HepG2 (cell line): Measurements from ENCODE around the gene XRCC1. TPM values are rescaled to one million over a fixed set of nuclear protein-coding genes. Genes with fewer than 3 reads are reported as not detected.

Experiments
- ATAC-seq: fragments of 200-7000 bp; cut with Tn5 transposase; 3 replicates; pipeline ENCODE4 v1.9.1; 2020; ENCODE audit warnings: mild to moderate bottlenecking, moderate library complexity
- BruUV-seq: library from RNA; stranded (reverse); fragments of 400-500 nt; replicated peaks from 2 replicates; lab custom pipeline; 2021; lab: Mats Ljungman, UMichigan
- CTCF ChIA-PET: fragments of 300-600 bp; formaldehyde crosslinking; extraction: SDS; loops from one replicate; lab custom pipeline; 2021; ENCODE audit warnings: low total read pairs, inconsistent platforms, low intra/inter-chr PET ratio; lab: Yijun Ruan, JAX
- POLR2A ChIA-PET: fragments of 350-600 bp; sonication (Branson Sonifier 250); formaldehyde crosslinking; loops from one replicate; lab custom pipeline; 2020; ENCODE audit warnings: antibody characterized with exemption, inconsistent platforms; lab: Yijun Ruan, JAX
- DNase-seq: peaks from one replicate; pipeline ENCODE4 v3.0.0-alpha.2; 2015; ENCODE audit warnings: low spot score
- FAIRE-seq: peaks from 3 replicates; lab custom pipeline; 2011; peaks lifted over from hg19 to GRCh38; lab: Jason Lieb, UNC
- H2AFZ ChIP-seq: one replicate; pipeline ENCODE4 v1.6.1; 2011; ENCODE audit warnings: low read length, inconsistent platforms
- H3K27ac ChIP-seq: fragments of 300-600 bp; 3 replicates; pipeline ENCODE4 v1.8.0; 2011; ENCODE audit warnings: mixed run types, mild to moderate bottlenecking, mixed read lengths, low read length, inconsistent platforms; ENCODE audit not compliant: insufficient read depth; ENCODE audit errors: extremely low read length
- H3K27me3 ChIP-seq, 2 experiments: fragments of 200-600 bp in 1 of 2; 2 replicates in 1 of 2; 3 replicates in 1 of 2; pipeline versions ENCODE4 v1.6.0 to v1.8.0; 2011; ENCODE audit warnings: low read length in 2 of 2, mild to moderate bottlenecking in 2 of 2, moderate library complexity in 2 of 2, inconsistent platforms in 1 of 2; ENCODE audit not compliant: insufficient read depth in 2 of 2, control insufficient read depth in 1 of 2
- H3K36me3 ChIP-seq, 2 experiments: fragments of 200-600 bp in 1 of 2; replicated peaks in 1 of 2; 2 replicates in 1 of 2; 3 replicates in 1 of 2; pipeline versions ENCODE4 v1.5.1 to v1.8.0; 2011; ENCODE audit warnings: low read length in 2 of 2, inconsistent platforms in 1 of 2; ENCODE audit not compliant: insufficient read depth in 2 of 2, control insufficient read depth in 1 of 2
- H3K4me1 ChIP-seq: 2 replicates; pipeline ENCODE4 v1.5.1; 2012; ENCODE audit warnings: low read length, inconsistent platforms; ENCODE audit not compliant: insufficient read depth
- H3K4me2 ChIP-seq: 2 replicates; pipeline ENCODE4 v1.6.0; 2011; ENCODE audit warnings: low read depth, low read length, inconsistent platforms
- H3K4me3 ChIP-seq, 3 experiments: fragments of 200-600 bp in 1 of 3; sonication (generic), shearing (Covaris generic) in 1 of 3; replicated peaks in 1 of 3; 2 replicates each; pipeline ENCODE4 v1.5.1; 2011 to 2016; ENCODE audit warnings: low read length in 3 of 3, inconsistent platforms in 2 of 3, low read depth in 2 of 3, mild to moderate bottlenecking in 2 of 3, control low read depth in 1 of 3, mixed read lengths in 1 of 3; ENCODE audit not compliant: insufficient read depth in 1 of 3
- H3K79me2 ChIP-seq: one replicate; pipeline ENCODE4 v1.6.1; 2011; ENCODE audit warnings: low read length, inconsistent platforms; ENCODE audit not compliant: insufficient read depth
- H3K9ac ChIP-seq: 2 replicates; pipeline ENCODE4 v1.6.0; 2011; ENCODE audit warnings: mild to moderate bottlenecking, low read depth, low read length, inconsistent platforms; ENCODE audit not compliant: insufficient read depth
- H3K9me3 ChIP-seq: 2 replicates; pipeline ENCODE4 v1.5.1; 2012; ENCODE audit warnings: mild to moderate bottlenecking, low read length
- H4K20me1 ChIP-seq: 2 replicates; pipeline ENCODE4 v1.6.0; 2011; ENCODE audit warnings: inconsistent platforms, mild to moderate bottlenecking, low read length, moderate library complexity; ENCODE audit not compliant: insufficient read depth
- EHMT2 ChIP-seq: fragments of 200-600 bp; sonication (generic); IDR thresholded peaks from 2 replicates; pipeline ENCODE4 v1.7.0; 2017; ENCODE audit warnings: antibody characterized with exemption, low read depth, low read length, borderline replicate concordance
- GLI4 ChIP-seq: sonication (generic); formaldehyde crosslinking; IDR thresholded peaks from 2 replicates; pipeline ENCODE4 v1.5.1; 2020; ENCODE audit warnings: missing genetic modification reagents, mild to moderate bottlenecking, moderate library complexity, borderline replicate concordance
- MTA1 ChIP-seq: sonication (generic); formaldehyde crosslinking; IDR thresholded peaks from 2 replicates; pipeline ENCODE4 v1.4.0; 2020; ENCODE audit warnings: missing genetic modification reagents, mild to moderate bottlenecking, borderline replicate concordance
- SMARCE1 ChIP-seq: fragments of 450-650 bp; IDR thresholded peaks from 2 replicates; pipeline ENCODE4 v1.6.1; 2017; ENCODE audit warnings: borderline replicate concordance
- ZNF34 ChIP-seq: sonication (generic); formaldehyde crosslinking; IDR thresholded peaks from 2 replicates; pipeline ENCODE4 v1.4.0; 2020; ENCODE audit warnings: mild to moderate bottlenecking, missing genetic modification reagents, borderline replicate concordance
- ZNF564 ChIP-seq: sonication (generic); formaldehyde crosslinking; IDR thresholded peaks from 2 replicates; pipeline ENCODE4 v1.8.1; 2023; ENCODE audit warnings: mild to moderate bottlenecking, missing genetic modification reagents
- ZNF773 ChIP-seq: sonication (generic); formaldehyde crosslinking; IDR thresholded peaks from 2 replicates; pipeline ENCODE4 v1.4.0; 2020; ENCODE audit warnings: missing genetic modification reagents, borderline replicate concordance
- ZNF780A ChIP-seq: sonication (generic); formaldehyde crosslinking; IDR thresholded peaks from 2 replicates; pipeline ENCODE4 v1.8.0; 2022; ENCODE audit warnings: mild to moderate bottlenecking, missing genetic modification reagents, moderate library complexity
- WGBS: methylation state at CpG from one replicate; pipeline ENCODE4 v1.1.6; 2017; ENCODE audit warnings: low lambda C conversion rate; 5-methylcytosine and 5-hydroxymethylcytosine counted together
- in situ Hi-C: cut with HindIII; loops from 2 replicates; pipeline ENCODE4 v1.10.0; 2017; ENCODE audit warnings: low pct_unique_long_range_greater_than_20kb; ENCODE audit not compliant: extremely low pct_ligation_motif_present
- intact Hi-C: fragments of 100-400 bp; cut with micrococcal nuclease; formaldehyde crosslinking; loops from one replicate; pipeline ENCODE4 v1.10.0; 2022; ENCODE audit not compliant: unreplicated experiment
- polyA plus RNA-seq, 8 experiments: library from polyadenylated mRNA; depleted of rRNA in 3 of 8; stranded (reverse) in 7 of 8; unstranded in 1 of 8; fragments of >200 nt; fragmentation: Illumina TruSeq in 4 of 8; extraction: Trizol in 4 of 8; gene quantifications; 2 replicates each; pipeline versions ENCODE4 v1.2.1 to v1.2.3, GENCODE V29; 2011 to 2016; ENCODE audit warnings: low read depth in 4 of 8, missing spikeins in 1 of 8, mixed read lengths in 1 of 8; ENCODE audit not compliant: insufficient read depth in 1 of 8
- total RNA-seq, 5 experiments: library from RNA; depleted of rRNA; stranded (reverse); fragments of >200 nt; fragmentation: Illumina TruSeq; extraction: Trizol; gene quantifications; 2 replicates each; pipeline ENCODE4 v1.2.3, GENCODE V29; 2016; ENCODE audit warnings: low read depth in 1 of 5

The XRCC1 gene
- total and polyA plus RNA-seq, 2 of the 13 experiments (the other 11 are each of a cell fraction or from before 2014, with no cell fraction given): 24.7 to 26.3 TPM

DNA sequence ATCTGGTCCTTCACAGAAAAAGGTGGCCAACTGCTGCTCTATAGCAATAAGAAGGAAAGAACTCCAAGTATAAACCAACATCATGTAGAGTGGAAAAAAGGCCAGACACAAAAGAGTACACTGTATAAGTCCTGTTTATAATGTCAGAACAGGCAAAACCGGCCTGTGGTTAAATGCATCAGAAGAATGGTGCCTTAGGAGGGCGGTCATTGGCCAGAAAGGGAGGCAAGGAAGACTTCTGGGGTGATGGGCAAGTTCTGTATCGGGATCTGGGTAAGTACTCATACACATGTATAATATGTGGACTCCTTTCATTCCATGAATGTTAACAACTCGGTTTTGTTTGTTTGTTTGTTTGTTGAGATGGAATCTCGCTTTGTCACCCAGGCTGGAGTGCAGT is 52.4 kb downstream of the XRCC1 start:
- Histone ChIP-seq H3K4me1 (peaks cover 11% of the 10 kb centered on the region), H3K4me3 (no peak overlapping the region), H3K27ac (no peak overlapping the region), H3K9ac (no peak overlapping the region), H2AFZ (no peak overlapping the region), H3K9me3 (no peaks in the 10 kb centered on the region), H3K4me2 (no peak overlapping the region), H4K20me1 (no peaks in the 10 kb centered on the region), H3K79me2 (peaks cover 13% of the 10 kb centered on the region), H3K27me3 (no peaks in the 10 kb centered on the region; a peak in 1 of 5 replicates), H3K36me3 (no peaks in the 10 kb centered on the region)
- ATAC-seq (no peak), FAIRE-seq (no peak), DNase-seq (no peak)
- intact Hi-C loops: loop anchor here (10.0 kb wide), 1 partner anchor 72 kb away; the partner anchor contains the start of genes IRGQ and ZNF576
- TF ChIP-seq EHMT2 (no peak), ZNF780A (CRISPR knock-in tag) (no peak), ZNF773 (CRISPR knock-in tag) (no peak), SMARCE1 (no peak), ZNF34 (no peak), ZNF564 (no peak), GLI4 (CRISPR knock-in tag) (no peak), MTA1 (CRISPR knock-in tag) (no peak)
- BruUV-seq: no TSS peak
- 84% methylated on average over 5 of the region's 5 CpGs for WGBS
- POLR2A ChIA-PET: no interaction called here
- in situ Hi-C loops: loop anchor here (5.0 kb wide), 1 partner anchor 76 kb away; no protein-coding TSS in a partner anchor
- CTCF ChIA-PET: no interaction called here
